HS-27A (cell line): ENCODE results near the gene LETMD1.
"Not testable (repeated sequence)": the region's sequence is repeated elsewhere in the genome, so short reads cannot be mapped to it uniquely, and the experiment has no call there.

Source experiments
- DNase-seq: peaks from one replicate; pipeline ENCODE4 v3.0.0-alpha.2; 2012; ENCODE audit warnings: low read depth, missing footprints

Gene LETMD1

GRCh38 chr12:51047655-51048540 lies at the start of gene LETMD1:
Gene LETMD1, plus strand, starts transcription at chr12:51048327. Its CDS starts 30 bp downstream, at chr12:51048357.
- peak; percentile 94 for DNase-seq

DNA sequence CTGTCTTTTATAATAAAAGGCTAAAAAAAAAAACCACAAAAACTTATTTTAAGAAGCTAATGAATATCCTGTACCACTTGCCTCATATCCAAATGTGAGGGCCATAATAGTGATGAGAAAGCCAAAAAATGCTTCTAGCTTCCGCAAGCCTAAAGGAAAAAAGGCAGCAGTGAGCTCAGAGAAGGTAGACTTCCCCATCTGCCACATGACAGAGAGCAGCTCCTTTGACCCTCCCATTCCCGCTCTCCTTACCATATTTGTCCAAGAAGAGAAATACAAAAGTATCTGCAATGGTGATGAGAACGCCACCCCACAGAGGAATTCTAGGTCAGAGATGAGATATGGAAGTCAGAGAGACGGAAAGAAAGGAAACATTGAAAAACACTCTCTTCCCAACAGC lies 49.0 kb upstream of the LETMD1 start:
- DNase-seq = no peak

DNA sequence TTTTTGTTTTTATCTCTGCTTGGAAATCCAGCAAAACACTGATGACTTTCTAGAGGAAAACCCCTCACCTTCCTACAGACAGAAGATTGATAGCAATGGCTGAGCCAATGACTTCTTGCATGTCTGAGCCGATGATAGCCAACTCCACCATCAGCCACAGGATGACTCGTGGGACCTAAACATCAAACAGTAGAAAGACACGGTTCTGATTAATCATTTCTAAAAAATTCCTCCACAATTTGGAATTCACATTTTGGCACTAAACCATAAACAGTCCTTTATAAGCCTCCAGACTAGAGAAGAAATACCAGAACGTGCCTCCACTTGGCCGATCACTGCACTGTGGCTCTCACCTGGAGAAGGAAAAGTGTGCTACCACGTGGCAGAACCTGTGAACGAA lies 47.9 kb upstream of the LETMD1 start:
- DNase-seq = no peak

DNA sequence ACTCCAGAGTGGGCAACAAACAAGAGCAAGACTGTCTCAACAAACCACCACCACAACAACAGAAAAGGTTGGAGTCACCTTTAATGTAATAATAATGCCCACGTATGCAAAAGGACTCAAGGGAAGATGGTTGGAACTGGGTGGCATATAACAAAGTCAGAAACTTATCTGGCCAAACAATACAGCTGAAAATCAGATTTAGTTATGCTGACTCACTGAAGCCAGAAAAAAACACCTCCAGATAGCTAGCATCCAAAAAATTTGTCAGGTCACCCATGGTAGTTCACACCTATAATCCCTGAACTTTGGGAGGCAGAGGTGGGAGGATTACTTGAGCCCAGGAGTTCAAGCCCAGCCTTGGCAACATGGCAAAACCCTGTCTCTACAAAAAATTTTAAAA lies 46.3 kb upstream of the LETMD1 start:
- no peak for DNase-seq

- no peak for DNase-seq
Observed at GRCh38 chr12:51004504-51004903, 43.6 kb upstream of the LETMD1 start.

GRCh38 chr12:51005030-51005429 lies 43.1 kb upstream of the LETMD1 start:
- no peak for DNase-seq

DNA sequence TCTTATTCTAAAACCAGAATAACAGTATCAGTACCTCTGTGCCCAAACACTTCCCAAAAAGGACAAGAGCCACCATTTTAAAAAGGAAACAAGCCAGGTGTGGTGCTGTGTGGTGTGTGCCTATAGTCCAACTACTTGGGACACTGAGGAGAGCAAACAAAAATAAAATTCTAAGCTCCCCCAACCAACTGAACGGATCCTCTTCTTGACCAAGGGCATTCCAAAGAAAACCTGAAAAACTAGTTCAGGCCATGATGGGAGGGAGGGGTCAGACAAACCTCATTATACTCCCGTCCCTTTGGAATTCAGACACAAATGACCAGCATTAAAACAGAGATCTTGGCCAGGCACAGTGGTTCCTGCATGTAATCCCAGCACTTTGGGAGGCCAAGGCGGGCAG lies 42.5 kb upstream of the LETMD1 start:
- no peak for DNase-seq

DNA sequence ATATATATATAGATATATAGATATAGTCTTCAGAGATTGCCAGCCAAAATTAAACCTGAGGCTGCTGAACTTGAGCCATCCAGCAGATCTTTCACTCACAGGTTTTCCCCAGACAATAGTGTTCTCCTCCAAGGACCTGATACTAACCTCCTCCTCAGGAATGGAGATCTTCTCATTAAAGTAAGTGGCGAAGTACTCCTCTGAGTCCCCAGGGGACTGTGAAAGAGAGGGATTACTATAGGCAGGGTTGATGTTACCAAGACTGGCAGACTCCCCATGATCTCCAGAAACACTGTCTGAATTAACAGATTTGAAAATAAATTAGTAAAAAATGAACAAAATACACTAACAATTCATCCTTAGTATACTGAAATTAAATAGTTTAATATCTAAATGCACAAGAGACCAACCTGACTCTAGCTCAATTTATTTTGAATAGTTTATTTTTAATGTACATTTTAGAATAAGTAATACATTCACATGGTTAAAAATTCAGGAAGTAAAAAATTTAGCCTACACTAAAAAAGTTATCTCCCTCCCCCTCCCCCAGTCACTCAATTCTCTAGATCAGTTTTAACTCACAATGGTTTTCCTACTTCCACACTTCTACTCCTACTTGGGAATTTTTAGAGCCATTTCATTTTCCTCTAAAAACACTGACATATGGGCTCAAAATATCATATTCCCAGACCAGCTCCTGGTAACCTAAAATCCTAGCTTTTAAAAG lies 39.6 kb upstream of the LETMD1 start:
- no peak for DNase-seq

DNA sequence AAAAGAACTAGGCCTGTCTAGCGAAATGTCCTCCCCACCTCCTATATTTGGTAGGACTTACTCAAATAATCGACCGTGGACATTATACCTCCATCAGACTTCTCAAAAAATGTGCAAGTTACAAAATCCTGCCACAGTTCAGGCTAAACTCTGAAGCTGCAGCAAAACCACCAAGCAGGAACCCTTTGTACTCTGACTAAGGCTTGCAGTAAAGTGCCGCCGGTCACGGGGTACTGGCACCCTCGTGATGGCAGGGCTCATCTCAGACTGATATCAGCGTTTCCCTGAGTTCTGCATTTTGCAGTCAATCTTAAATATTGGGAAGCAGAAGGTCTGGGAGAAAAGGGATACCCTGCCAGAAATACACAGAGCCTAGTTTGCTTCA lies 39.1 kb upstream of the LETMD1 start:
- no peak for DNase-seq

DNA sequence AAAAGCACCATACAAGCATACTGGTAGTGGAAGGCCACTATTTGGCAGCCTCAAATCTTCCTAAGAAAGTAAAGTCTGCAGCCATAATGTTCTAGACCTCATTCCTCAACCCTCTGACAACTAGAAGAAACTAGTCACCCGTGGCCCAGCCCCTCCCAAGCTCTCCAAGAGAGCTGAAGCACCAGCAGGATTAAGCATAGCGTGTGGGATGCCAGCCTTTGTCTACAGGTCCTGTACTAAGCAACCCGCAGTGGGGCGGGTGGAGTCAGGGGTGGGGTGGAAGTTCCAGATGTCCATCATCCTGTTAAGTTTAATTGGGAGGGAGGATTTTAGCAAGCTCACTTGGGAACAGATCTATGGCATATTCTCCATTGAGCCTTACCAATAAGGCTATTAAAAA lies 36.2 kb upstream of the LETMD1 start:
- DNase-seq = no peak

DNA sequence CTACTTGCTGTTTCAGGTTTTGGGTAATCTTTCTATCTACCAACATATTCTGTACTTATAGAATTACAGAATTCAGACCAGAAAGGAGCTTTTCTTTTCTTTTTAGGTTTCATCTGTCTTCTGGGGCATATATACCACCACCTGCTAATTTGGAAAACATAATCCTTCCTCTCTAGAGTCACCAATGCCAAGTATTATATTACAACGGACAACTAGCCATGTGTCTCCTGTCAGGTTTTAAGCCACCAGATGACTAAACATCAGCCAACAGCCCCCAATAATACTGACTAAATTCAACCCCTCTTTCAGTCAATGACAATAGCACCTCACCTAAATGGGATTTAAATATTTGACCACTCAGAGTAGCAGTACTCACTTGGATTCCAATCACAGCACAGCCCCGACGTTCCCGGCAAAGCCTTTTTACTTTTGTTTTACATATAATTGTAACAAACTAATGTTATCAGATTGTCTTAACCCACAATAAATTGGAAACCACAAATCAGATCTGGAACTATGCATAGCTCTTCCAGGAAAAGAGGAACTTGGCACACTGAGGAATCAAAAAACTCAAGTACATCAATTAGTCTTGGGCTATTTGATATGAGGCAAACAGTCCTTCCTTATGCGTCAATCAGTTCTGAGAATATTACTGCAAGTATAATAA lies 35.4 kb upstream of the LETMD1 start:
- DNase-seq = no peak

GRCh38 chr12:51013441-51013840 lies 34.7 kb upstream of the LETMD1 start:
- DNase-seq = no peak

GRCh38 chr12:51014467-51014866 lies 33.7 kb upstream of the LETMD1 start:
- DNase-seq = not testable (repeated sequence)

- no peak for DNase-seq
Observed at GRCh38 chr12:51017452-51017851, 30.7 kb upstream of the LETMD1 start.

DNA sequence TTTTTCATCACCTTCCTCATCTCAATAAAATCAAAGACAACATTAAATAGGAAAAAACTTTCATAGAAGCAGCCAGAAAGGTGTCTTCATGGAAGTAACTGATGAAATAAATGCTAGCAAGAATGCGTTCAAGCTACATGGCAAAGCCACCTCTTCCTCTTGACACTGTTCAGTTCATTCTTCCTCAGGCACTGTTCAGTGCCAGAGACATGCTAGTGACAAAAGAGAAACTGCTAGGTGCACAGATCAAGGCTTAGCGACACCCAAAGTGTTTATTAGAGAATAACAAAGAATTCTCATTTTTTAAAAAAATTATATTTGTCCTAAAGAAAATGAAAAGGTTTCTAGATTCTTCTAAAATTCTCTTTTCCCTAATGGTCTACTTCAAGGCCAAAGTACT lies 29.2 kb upstream of the LETMD1 start:
- DNase-seq = no peak

DNA sequence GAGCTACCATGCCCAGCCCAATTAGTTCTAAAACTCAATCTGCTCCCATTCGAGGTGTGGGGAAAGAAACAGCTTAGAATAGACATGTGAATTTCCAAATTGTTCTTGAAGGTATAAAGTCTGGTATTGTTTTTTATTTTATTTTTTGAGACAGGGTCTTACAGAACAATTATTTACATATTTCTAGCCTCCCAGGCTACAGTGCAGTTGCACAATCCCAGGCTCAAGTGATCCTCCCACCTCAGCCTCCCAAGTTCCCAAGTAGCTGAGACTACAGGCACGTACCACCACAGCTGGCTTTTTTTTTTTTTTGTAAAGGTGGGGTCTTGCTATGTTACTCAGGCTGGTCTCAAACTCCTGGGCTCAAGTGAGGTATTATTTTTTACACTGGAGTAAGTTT lies 28.2 kb upstream of the LETMD1 start:
- no peak for DNase-seq

GRCh38 chr12:51020448-51021182 lies 27.5 kb upstream of the LETMD1 start:
- DNase-seq = no peak

GRCh38 chr12:51021694-51022093 lies 26.4 kb upstream of the LETMD1 start:
- DNase-seq = no peak

DNA sequence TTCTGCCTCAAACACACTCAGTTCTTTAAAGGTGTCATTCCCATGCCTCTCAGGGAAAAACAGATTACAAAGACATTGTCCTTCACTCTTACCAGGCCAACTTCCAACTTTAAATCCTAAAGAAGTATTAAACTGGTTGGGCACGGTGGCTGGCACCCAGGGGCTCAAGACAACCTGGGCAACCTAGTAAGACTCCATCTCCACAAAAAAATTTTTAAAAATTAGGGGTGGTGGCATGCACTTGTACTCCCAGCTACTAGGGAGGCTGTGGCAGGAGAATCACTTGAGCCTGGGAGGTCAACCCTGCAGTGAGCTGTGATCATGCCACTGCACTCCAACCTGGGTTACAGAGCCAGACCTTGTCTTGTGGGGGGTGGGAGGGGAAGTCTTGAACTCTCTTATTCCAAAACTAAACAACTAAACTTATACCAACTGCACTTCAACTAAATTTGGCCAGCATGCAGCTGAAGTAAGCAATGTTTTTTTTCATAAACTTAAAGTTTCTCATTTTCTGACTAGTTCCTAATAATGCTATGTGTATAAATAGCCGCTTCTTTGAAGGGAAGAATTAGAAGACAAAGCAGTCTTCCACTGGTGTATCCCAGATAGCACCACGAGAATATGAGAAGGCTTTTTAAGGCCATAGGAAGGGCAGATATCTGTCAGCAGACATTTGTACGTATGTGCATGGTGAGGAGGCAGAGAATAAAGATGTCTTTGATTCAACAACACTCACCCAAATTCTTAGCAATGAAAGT lies 24.3 kb upstream of the LETMD1 start:
- DNase-seq = no peak

GRCh38 chr12:51025338-51025835 lies 22.7 kb upstream of the LETMD1 start:
- no peak for DNase-seq
